Measurements from ENCODE around the gene STK38L. TPM values are rescaled to one million over a fixed set of nuclear protein-coding genes. Genes with fewer than 3 reads are reported as not detected.

The STK38L gene
- polyA plus RNA-seq, 1 of the 3 experiments (the other 2 are of a cell fraction) = 4.7 TPM

DNA sequence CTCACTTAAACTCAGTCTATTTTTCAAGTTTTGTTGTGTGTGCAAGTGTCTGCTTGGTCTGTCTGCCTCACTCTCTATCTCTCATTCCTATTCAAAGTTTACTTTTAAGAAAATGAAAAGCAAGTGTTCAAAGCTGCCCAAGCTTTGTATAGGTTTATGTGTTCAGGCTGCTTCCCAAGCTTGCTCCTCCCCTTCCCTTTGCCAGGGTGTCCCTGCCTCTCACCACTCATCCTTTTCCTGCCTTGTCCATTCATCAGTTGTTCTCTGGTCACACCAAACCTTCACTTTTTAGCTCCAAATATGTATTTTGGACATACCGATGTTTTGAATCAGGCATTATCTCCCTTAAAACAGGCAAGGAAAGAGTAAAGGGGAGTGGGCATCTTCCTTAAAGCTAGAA is 41.3 kb downstream of the STK38L start (continued):
- no peak for TF ChIP-seq FOXJ3 (CRISPR knock-in tag; IDR thresholded peaks at IDR 0.05)
- no peak for TF ChIP-seq EZH2phosphoT487 (IDR thresholded peaks at IDR 0.05; ENCODE audit: borderline replicate concordance, low read depth)
- no peak for TF ChIP-seq JUND (IDR thresholded peaks at IDR 0.05)

DNA sequence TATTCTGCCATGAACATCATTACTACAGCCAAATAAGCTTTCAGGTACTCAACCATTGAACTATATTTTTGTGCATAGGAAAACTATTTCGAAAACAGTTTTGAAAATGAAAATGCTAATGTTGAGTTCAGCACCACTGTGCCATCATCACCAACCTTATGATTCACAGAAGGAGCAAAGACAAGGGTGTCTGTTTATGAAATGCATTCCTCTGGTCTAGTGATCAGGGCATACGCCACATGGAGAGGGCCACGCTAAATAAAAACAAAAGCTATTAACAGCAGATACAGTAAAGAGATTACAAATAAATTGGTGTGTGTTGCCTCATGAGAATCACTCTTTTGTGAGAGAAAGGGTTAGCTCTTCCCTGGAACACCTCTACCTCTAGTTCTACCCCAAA is 45.3 kb downstream of the STK38L start:
- POLR2A ChIA-PET = no interaction called here
- Histone ChIP-seq H3K27ac (ENCODE audit: low read depth in 2 of 2, low read length in 1 of 2) (no peak overlapping the region), H3K27me3 (ENCODE audit: insufficient read depth) (no peaks in the 10 kb centered on the region), H2AFZ (ENCODE audit: low read depth) (no peak overlapping the region), H3K79me2 (ENCODE audit: insufficient read depth) (peaks cover 10% of the 10 kb centered on the region; the same call in 1 of the 2 replicates), H3K4me1 (ENCODE audit: control insufficient read depth in 1 of 2, insufficient read depth in 2 of 2, low read depth in 1 of 2, low read length in 1 of 2) (peaks cover 11 to 15% of the 10 kb centered on the region in 2 experiments; a peak in 3 of 4 replicates), H3F3A (replicated peaks; ENCODE audit: insufficient read depth) (peaks cover 20% of the 10 kb centered on the region), H3K9me3 (no peaks in the 10 kb centered on the region), H3K9me2 (no peaks in the 10 kb centered on the region), H3K4me2 (no peak overlapping the region), H3K9ac (no peak overlapping the region), H4K20me1 (ENCODE audit: insufficient read depth) (no peaks in the 10 kb centered on the region), H3K36me3 (replicated peaks in 1 of 2; ENCODE audit: control insufficient read depth in 1 of 2, insufficient read depth in 2 of 2, low read length in 1 of 2) (no peaks in the 10 kb centered on the region), H3K4me3 (ENCODE audit: low read depth in 2 of 2, low read length in 1 of 2) (no peak overlapping the region)
- WGBS (ENCODE audit: low lambda C conversion rate) = 70% methylated on average over 3 of the region's 3 CpGs
- CTCF ChIA-PET = no interaction called here
- no peak for TF ChIP-seq TEAD4 (IDR thresholded peaks at IDR 0.05; ENCODE audit: borderline replicate concordance, insufficient read depth)
- no peak for TF ChIP-seq JUND (IDR thresholded peaks at IDR 0.05)
- peak; percentile 22; the same call in 1 of the 2 replicates for TF ChIP-seq RCOR1 (IDR thresholded peaks at IDR 0.05; ENCODE audit: low read length)
- DNase-seq = no peak

DNA sequence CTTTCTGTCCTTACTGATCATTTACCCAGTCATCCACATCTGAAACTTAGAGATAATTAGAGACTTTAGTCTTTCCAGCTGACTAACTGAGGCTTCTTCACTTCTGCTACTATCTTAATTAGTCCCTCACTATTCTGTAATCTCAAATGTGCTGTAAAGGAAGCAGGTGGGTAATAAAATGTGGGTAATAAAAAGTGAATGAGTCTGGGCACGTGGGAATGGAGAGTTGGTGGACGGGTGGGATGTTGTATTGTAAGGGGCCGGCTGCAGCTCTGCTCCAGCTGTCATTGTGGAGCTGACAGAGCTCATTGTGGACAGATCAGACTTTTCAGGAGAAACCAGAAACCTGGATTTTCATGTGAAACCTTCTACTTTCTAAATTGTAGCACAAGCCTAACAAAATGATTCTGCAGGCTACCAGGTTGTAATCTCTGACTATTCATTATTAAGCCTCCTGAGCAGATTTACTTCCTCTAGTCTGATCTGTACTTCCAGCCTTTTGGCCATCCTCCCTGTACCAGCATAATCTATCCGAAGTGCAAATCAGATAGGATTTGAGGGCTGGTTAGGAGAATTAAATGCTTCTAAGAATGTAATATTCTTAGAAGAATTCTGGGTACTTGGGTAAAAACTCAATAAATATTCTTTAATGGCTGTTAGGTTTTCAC is 46.5 kb downstream of the STK38L start:
- H3K27ac ChIP-seq (ENCODE audit: low read depth in 2 of 2, low read length in 1 of 2) = no peak overlapping the region
- 83% methylated on average over 4 of the region's 4 CpGs for WGBS (ENCODE audit: low lambda C conversion rate)
- H3K79me2 ChIP-seq (ENCODE audit: insufficient read depth) = peaks cover 10% of the 10 kb centered on the region; the same call in 1 of the 2 replicates
- H3K9me2 ChIP-seq = no peaks in the 10 kb centered on the region
- no peak overlapping the region for H3K9ac ChIP-seq
- H3F3A ChIP-seq (replicated peaks; ENCODE audit: insufficient read depth) = peaks cover 12% of the 10 kb centered on the region
- H3K27me3 ChIP-seq (ENCODE audit: insufficient read depth) = no peaks in the 10 kb centered on the region
- no peak overlapping the region for H2AFZ ChIP-seq (ENCODE audit: low read depth)
- peaks cover 0 to 3% of the 10 kb centered on the region in 2 experiments for H3K36me3 ChIP-seq (replicated peaks in 1 of 2; ENCODE audit: control insufficient read depth in 1 of 2, insufficient read depth in 2 of 2, low read length in 1 of 2)
- TF ChIP-seq REST (IDR thresholded peaks at IDR 0.05; ENCODE audit: low read depth, low read length) (no peak), CHD2 (IDR thresholded peaks at IDR 0.05; ENCODE audit: low read length, partially characterized antibody) (no peak), EZH2phosphoT487 (IDR thresholded peaks at IDR 0.05; ENCODE audit: borderline replicate concordance, low read depth) (no peak), MEF2A (IDR thresholded peaks at IDR 0.05; ENCODE audit: borderline replicate concordance, low read depth) (no peak), MAX (IDR thresholded peaks at IDR 0.05; ENCODE audit: low read depth) (no peak)
- TF ChIP-seq, protein P1, sequence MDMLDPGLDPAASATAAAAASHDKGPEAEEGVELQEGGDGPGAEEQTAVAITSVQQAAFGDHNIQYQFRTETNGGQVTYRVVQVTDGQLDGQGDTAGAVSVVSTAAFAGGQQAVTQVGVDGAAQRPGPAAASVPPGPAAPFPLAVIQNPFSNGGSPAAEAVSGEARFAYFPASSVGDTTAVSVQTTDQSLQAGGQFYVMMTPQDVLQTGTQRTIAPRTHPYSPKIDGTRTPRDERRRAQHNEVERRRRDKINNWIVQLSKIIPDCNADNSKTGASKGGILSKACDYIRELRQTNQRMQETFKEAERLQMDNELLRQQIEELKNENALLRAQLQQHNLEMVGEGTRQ (IDR thresholded peaks at IDR 0.05; ENCODE audit: borderline replicate concordance, low read depth, low read length) = no peak
- no peak overlapping the region for H3K4me2 ChIP-seq
- no peaks in the 10 kb centered on the region for H3K9me3 ChIP-seq
- DNase-seq = no peak
- H3K4me3 ChIP-seq (ENCODE audit: low read depth in 2 of 2, low read length in 1 of 2) = no peak overlapping the region
- ChIA-PET POLR2A (no interaction called here), CTCF (interaction anchor here (1.5 kb wide), 1 partner anchor 15 kb away, joined by 4 read pairs; no protein-coding TSS in a partner anchor)
- no peaks in the 10 kb centered on the region for H4K20me1 ChIP-seq (ENCODE audit: insufficient read depth)
- peaks cover 0 to 12% of the 10 kb centered on the region in 2 experiments; a peak in 3 of 4 replicates for H3K4me1 ChIP-seq (ENCODE audit: control insufficient read depth in 1 of 2, insufficient read depth in 2 of 2, low read depth in 1 of 2, low read length in 1 of 2)
